ENCODE results near the gene C18orf63.
"Not testable (repeated sequence)": the region's sequence is repeated elsewhere in the genome, so short reads cannot be mapped to it uniquely, and the experiment has no call there.

C18orf63 gene

DNA sequence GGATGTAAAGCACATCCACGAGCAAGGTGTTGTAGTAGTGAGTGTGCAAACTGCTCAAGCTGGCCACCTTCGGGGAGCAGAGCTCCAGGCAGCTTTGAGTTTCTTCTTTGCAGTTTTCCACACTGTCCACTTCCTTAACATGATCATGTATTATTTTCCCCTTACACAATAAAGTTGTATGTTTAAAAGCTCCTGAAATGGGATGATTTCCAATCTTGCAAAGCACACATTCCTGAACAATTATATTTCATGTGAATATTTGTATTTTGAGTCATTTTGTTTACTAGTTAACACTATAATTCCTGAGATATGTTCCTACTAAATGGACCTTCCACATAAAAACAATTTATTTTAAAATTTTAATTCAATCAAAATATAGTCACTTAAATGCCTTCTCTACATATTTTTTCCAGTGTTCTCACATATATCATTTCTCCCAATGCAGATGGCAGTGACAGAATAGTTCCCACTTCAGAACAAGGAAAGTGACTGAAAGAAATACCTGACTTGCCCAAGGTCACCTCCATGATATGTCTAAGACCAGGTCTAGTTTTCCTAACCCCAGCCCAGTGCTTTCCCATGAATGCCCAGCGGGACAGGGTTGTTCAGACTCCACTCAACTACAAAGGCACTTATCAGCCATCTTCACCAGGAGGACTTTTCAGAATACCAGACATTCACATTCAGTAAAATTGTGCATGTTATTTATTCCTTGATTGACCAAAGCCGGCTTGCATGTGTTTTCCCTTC, 29.4 kb upstream of the C18orf63 start:
- DNase-seq (ENCODE audit: low read depth), result no peak

DNA sequence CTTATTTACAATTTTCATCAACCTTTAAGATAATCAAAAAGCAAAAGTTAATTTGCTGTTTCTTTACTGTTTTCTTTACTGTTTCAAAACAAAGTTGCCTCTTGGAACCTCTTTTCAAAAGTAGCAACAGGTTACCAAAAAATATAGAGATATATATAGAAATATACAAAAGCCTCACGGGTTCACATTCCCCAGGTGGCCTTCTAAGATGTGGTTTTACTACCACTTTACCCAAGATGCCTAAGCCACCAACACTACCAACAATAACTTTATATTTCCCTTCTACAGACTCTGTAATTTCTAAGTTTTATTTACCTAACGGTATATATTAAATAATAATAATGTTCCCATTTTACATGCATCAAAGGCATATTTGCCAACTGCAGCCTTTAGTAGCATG, 28.8 kb upstream of the C18orf63 start:
- DNase-seq (ENCODE audit: low read depth), result no peak

DNA sequence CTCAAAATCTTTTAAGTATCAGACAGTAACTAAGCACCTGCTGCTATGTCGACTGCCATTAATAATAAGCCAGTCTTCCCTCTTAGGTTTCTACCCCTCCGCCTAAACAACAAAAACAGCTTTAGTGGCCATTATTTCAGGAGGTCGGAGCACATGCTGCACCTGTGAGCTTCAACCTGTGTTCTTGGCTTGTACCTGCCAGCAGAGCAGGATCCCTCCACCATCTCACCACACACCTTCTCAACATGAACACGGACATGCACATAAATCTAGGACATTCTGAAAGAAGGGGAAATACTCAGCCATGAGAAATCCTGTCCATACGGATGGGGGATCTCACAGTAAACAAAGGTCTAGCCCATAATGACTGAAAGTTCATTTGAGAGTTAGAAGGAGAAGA, 27.6 kb upstream of the C18orf63 start:
- no peak for DNase-seq (ENCODE audit: low read depth)

DNA sequence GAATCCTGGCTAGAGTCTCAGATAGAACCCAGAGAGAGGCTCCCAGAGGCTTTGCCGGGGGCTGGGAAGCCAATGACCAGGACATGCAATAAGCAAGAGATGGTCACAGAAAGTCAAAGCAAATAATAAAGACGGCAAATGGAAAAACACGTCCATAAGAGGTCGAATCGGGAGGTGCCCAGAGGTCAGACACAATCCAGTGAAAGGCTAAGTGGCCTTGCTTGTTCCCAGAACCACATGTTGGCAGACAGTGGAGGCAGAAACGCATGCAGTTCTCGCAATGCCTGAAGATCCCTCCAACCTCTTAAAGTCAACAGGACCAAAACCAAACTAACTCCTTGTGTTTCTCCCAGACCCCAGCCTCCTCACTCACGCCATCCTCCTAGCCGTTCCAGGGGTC, 26.9 kb upstream of the C18orf63 start:
- DNase-seq (ENCODE audit: low read depth), result no peak

DNA sequence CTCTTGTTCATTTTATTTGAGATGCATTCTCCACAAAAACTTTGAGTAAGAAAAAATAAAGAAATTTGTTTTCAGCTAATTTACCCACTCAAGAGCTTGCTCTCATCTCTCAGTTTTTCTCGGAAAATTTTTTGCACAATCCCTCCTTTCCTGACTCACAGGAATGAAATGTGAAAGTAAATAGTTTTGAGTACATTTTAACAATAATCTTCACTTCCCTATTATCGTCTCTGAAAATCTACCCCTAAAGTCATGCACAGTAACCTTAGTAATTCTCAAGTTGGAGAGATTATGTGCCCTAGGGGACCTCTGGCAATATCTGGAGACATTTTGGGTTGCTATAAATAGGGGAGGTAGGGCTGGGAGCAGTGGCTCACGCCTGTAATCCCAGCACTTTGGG, 26.5 kb upstream of the C18orf63 start:
- DNase-seq (ENCODE audit: low read depth), result no peak

DNA sequence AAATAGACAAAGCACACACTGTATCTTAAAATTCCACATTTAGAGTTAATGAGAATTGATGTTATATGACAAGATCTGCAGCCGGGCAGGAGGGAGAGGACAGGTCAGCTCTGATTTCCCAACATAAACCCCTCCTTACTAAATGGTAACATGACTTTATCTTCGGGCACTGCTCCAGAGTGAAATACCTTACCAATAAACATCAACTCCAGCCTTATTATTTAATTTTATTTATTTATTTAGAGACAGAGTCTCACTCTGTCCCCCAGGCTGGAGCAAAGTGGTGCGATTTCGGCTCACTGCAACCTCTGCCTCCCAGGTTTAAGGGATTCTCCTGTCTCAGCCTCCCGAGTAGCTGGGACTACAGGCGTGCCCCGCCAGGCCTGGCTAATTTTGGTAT, 25.6 kb upstream of the C18orf63 start:
- no peak for DNase-seq (ENCODE audit: low read depth)

DNA sequence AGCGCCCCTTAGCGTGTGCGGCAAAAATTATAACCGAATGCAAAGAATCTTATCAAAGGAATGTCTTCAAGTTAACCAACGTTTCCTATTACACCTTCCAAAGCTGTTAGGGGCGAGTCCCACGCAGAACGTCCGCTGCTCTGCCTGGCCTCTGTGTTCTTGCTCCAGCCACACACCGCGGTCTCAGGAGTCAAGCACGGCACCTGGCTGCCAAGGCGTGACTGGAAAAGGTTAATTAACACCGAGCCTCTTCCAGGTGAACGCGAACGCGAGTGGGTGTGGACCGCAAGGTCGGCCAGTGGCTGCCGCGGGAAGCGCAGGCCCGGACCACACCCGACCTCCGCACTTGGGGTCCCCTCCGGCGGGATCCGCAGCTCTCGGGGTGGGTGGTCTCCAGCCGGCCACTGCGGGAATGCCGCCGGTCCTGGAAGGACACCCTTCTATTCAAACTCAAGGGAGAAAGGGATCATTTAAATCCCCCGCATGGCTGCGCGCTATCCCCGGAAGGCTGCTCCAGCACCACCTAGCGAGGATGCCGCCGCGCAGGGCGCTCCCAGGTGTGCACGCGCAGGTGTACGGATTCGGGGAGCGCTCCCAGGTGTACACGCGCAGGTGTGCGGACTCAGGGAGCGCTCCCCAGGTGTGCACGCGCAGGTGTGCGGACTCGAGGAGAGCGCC, 24.7 kb upstream of the C18orf63 start:
- DNase-seq (ENCODE audit: low read depth), result no peak

DNA sequence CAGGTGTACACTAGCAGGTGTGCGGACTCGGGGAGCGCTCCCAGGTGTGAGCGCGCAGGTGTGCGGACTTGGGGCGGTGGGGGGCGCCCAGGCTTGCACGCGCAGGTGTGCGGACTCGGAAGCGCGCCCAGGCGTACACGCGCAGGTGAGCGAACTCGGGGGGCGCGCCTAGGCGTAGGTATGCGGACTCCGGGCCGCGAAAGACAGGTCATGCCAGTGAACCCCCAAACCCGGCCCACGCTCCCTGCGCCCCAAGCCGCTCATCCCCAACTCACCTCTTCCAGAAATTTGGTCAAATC, 24.2 kb upstream of the C18orf63 start:
- no peak for DNase-seq (ENCODE audit: low read depth)

DNA sequence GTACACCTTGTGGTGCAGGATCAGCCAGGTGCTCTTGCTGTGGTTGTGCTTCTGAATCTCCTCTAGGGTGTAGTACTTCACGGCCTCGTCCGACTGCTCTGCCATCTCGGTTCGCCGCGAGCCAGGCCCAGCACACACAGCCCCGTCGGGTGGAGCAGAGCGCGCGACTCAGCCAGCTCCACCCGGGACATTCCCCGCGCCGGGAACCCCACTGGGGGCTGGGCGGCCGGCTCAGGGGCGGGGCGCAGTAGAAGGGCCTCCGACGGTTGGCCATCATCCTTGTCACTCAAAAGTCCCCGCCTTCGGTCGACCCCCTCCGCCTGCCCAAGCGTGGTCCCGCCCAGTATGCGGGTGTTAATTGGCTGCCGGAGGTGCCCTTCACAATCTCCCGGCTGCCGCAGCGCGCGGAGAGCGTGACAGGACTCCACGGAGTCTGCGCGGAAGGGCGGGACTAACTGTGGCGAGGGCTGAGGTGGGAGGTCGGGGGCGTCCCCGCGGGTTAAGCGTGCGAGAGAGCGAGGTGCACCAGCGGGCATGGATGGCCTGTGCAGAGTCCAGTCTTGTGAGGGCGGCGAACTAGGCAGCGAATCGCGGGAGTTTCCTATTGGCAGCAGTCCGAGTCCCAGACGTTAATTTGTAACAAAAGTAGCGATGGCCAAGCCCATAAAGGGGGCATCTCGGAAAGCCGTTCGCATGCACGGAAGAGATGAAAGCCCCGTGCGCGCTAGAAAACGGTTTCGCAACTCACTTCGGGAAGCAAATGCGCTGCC, 23.7 kb upstream of the C18orf63 start, which contains the start of gene CYB5A:
TSS of gene CYB5A (minus strand) at position 193 of the 770 bp plus-strand sequence. CDS start at position 105, 88 bp downstream.
- peak; percentile 59 for DNase-seq (ENCODE audit: low read depth)

DNA sequence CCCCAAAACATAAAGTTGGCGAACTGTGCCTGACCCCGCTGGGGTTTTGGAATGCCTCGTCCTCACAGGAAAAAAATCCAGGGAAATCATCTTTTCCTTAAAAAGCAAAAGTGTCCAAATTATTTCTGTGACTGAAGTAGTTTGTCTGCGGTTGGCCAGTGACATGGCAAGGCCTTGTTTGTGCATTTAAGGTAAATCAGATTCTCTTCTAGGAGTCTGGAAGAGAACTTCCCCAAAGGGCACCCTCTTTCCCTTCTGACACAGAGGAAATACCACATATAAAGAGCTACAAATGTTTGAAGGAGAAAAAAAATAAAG, 23.1 kb upstream of the C18orf63 start:
- DNase-seq (ENCODE audit: low read depth), result no peak

DNA sequence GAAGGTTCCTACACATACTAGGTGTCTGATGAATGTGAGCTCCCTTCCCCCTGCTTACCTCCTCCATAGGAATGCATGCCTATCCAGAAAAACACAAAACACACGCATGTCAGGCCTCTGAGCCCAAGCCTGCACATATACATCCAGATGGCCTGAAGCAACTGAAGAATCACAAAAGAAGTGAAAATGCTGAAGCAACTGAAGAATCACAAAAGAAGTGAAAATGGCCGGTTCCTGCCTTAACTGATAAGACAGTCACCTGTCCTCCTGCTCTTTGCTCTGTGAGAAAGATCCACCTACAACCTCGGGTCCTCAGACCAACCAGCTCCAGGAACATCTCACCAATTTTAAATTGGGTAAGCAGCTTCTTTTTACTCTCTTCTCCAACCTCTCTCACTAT, 22.7 kb upstream of the C18orf63 start:
- not testable (repeated sequence) for DNase-seq (ENCODE audit: low read depth)

DNA sequence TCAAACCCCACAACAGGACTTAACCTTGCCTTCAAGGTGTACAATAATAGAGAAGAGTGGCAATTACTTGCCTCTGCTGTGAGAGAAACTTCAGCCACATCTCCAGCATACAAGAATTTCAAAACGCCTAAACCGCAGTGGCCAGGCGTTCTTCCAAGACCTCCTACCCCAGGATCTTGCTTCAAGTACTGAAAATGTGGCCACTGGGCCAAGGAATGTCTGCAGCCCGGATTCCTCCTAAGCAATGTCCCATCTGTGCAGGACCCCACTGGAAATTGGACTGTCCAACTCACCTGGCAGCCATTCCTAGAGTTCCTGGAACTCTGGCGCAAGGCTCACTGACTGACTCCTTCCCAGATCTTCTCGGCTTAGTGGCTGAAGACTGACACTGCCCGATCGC, 21.1 kb upstream of the C18orf63 start:
- no peak for DNase-seq (ENCODE audit: low read depth)

DNA sequence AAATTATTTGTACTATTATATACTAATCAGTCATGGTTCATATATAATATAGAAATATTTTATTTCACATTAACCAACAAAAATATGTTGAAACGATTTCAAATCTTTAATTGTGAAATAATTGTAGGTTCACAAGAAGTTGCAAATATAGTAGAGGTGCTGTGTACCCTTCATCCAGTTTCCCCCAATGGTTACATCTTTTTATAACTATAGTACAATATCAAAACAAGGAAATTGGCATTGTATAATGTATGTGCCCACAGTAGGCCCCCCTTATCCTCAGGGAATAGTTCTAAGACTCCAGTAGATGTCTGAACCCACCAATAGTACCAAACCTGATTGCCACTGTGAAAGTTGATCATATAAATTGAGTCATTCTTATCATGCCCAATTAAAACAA, 16.5 kb upstream of the C18orf63 start:
- no peak for DNase-seq (ENCODE audit: low read depth)

DNA sequence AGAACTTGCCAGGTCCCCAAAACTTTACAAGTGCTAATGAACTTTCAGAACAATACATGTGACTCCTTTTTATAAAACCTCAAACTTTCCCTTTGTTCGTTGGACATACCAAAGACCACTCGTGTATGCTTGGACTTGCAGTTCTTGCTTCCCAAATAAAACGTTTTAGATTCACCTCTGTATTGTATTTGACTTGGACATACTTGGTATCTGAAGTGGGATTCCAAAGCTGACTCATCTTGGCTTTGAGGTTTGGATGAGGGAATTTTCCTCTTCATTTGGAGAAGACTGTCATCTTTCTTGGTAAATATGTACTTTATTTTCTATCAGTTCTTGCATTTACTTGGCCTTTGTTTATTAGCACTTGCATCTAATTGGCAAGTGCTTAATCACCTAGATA, 15.9 kb upstream of the C18orf63 start:
- no peak for DNase-seq (ENCODE audit: low read depth)

DNA sequence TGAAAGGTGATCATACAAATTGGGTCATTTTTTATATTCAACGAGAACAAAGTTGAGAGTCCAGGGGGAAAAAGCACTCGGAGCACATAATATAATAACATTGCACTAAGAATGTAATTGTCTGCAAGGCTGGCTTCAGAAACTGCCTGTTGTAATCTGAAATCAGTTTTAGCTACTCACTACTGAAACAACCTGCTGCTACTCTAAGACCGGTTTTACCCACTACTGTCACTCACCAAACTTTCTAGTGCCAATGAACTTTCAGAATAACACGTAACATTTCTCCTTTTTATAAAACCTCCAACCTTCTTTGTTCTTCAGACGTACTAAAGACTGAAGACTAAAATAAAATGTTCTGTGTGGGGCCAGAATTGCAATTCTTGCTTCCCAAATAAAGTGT, 12.3 kb upstream of the C18orf63 start:
- no peak for DNase-seq (ENCODE audit: low read depth)

DNA sequence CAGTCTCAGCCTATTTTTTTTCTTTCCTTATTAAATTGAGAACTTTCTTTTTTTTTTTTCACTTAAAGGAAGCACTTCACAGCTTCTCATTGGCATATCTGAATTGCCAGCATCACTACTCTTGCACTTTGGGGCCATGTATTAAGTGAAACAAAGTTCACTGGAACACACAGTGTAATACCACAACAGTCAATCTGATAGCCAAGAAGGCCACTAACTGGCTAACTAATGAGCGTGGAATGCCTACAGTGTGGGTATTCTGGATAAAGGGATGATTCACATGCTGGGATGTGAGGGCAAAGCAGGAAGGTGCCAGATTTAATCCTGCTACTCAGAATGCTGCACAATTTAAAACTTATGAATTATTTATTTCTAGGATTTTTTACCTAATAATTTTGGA, 11.7 kb upstream of the C18orf63 start:
- DNase-seq (ENCODE audit: low read depth), result no peak

DNA sequence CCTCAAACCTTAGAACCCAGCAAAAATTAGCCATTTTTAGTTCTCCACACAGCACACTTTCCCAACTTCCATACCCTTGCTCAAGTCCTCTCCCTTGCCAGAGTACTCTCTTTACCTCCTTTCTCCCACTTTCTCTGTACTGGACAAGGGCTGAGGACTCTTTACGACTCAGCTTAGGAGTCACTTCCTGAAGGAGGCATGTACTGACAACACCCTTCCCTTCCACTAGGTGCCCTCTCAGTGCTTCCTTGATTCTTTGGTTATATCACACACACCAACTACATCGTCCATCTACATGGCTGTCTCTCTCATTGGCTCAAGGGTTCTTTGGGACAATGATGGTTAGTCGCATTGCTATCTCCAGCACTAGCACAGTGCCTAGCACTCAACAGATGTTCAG, 5.2 kb upstream of the C18orf63 start:
- DNase-seq (ENCODE audit: low read depth), result no peak

DNA sequence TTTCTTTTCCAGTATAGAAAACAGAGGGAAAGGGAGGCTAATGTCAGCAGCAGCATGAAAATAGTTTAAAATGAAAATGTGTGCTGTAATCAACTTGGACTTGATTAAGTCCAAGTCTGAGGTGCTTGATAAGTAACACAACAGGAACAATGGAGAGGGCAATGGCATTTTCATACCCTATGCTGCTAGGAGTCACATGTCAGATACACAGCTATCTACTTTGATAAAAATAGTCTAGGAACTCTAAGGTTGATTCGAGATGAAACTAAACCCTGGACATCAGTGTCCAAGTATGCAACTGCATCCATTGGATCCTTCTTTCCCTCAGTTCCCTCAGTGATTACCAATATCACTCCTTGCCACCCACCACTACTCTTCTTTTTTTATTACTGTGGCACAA, 4.6 kb upstream of the C18orf63 start:
- DNase-seq (ENCODE audit: low read depth), result no peak

DNA sequence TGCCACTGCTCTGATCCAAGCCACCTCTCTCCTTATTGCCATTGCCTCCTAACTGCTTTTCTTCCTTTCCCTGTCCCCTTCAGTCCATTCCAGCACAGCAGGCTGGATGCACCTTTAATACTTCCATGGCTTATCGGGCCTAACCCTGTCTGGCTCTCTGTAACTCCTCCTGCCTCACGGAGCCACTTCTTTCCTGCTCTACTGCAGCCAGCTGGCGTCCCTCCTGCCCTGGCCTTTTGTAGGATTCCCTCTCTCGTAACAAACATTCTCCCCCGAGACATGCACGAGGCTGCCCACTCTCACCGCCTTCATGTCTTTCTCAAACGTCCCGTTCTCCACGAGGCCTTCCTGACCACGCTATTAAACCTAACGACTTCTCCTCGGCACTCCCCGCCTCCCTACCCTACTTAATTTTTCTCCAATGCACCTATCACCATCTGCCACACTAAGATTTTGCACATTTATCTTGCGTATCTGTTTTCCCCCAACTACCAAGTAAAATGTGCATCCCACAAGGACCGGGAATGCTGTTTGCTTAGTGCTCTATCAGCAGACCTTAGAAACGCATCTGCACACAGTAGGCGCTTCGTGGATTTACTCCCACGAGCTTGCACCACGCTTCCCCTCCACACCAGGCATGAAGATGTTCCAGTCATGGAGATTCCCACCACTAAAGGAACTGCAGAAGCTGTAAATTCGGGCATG, 728 bp upstream of the C18orf63 start:
- DNase-seq (ENCODE audit: low read depth), result no peak

DNA sequence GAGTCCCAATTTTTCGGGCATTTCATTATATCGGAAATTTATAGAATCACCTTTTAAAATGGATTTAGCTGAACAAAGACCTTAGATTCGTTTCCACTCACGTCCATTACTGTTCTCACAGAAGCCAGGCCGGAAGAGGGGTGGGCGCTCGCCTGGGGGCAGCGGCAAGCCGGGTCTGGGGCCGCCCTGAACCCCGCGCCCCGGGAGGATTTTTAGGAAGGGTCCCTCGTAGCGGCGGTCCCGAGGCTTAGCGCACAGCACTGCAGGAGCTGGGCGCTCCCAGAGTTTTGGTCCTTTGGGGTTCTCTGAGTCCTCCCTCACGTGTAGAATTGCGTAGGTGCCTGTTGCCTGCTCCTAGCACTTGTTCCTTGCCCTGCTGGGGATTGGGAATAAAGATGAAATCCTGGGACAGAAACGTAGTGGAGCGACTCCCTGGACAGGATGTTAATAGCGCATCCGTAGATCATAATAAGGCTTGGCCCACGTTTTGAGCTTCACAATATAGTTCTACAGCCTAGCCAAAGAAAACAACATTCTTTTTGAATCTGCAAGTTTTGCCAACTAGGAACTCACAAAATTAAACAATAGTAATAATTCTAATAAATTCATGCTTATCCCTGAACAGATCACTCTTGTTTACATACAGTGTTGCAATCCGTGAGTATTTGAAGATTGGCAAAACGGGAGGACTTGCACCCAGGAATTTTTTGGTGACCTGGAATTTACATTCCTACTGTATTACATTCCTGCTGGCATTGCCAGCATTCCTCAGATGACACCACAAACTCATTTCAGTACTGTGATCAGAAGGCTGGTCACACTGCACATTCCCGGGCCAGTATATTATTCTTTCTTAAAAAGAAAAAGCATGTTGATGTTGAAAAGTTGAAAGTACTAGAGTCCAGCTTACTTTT, 875 bp downstream of the C18orf63 start:
- peak; percentile 61 for DNase-seq (ENCODE audit: low read depth)

DNA sequence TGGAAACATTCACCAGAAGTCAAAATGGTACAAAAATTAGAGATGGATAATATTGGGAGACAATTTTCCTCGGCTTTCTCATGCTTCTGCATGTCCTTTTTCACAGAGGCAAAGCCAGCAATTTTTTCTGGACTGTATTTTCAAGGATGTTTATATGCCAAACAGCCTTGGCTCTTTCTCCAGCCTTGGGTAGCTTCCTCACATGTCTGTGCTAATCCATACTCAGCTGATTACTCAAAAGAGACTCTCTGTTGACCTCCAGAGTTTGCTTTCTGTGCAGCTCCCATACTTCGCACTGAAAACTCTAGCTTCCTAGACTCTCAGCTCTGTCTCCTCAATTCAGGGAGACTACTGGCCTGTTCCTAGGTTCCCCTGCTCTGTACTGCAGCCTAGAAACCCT, 10.6 kb downstream of the C18orf63 start:
- DNase-seq (ENCODE audit: low read depth), result no peak

DNA sequence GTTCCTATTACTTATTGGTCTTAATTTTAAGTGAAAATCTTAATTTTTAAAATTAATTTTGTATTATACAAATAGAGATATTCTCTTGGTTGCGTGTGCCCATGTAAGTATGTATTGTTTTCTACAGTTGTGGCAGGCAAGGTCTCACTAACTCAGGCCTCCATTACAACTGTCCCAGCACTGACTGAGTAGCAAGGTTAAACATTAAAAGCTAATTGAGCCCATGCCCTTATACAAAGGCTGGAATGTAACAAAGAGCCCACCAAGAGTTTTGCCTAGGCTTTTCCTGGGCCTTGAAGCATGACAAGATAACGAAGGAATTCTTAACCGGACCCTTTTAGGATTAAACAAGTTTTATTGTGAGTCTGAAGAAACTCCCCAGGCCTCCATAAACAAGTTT, 11.2 kb downstream of the C18orf63 start:
- not testable (repeated sequence) for DNase-seq (ENCODE audit: low read depth)

All from HS-5 (cell line).